ENCODE results near the gene LRRC46.

The LRRC46 gene

DNA sequence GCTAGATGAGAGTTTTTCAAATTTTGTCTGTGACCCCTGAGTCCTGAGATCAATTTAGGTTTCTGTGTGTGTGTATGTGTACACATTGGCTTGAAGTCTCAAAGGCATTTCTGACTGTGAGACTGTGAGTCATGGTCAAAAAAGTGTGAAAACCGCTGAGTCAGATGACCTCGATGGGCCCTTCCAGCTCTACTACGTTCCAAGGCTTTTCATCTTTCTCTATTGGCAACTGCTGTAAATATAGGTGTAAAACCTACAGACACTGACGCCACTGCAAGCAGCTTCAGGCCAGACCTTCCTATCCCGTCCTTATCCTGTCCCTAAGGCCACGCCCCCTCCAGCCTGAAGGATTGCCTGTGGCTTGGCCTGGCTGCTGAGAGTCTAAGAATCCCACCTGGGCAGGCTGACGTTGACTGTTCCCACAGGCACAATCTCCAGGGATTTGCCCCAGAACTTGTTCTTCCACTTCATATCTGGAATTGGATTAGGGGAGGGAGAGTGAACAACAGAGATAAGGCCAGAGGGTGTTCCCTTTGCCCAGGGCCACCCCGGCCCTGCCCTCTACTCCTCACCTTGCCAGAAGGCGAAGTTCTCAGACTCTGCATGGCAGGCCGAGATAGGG, 21.2 kb upstream of the LRRC46 start:
- DNase-seq: no peak

DNA sequence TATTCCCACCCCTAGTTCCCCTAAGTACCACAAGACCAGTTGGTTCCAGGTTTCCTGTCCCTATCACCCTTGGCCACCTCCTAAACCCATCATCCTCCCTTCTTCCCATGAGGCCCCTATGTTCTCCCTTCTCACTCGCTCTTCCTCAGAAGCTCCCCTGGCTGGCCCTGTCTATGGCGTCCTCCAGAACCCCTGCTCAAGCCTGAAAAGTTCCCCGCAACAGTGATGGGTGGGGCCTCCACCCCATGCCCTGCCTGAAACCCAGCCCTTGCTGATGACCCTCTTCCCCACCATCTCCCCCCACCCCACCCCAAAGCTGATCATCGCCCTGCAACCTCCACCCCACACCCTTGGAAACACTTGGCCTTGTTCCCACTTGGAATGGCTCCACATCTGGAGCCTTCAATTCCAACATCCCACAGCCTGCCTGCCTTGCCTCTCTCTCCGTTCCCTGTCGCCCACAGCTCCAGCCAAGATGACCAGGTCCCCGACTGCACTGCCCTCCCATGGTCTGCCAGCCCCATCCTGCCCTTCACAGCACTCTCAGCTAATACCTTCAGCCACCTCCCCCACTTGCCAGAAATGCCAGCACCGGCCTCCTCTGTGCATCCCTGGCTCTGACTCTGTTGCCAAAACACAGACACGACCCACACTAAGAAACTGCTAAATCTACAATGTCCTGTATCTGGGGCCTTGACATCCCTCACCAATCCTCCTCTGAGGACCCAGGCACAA, 20.4 kb upstream of the LRRC46 start:
- no peak for DNase-seq

DNA sequence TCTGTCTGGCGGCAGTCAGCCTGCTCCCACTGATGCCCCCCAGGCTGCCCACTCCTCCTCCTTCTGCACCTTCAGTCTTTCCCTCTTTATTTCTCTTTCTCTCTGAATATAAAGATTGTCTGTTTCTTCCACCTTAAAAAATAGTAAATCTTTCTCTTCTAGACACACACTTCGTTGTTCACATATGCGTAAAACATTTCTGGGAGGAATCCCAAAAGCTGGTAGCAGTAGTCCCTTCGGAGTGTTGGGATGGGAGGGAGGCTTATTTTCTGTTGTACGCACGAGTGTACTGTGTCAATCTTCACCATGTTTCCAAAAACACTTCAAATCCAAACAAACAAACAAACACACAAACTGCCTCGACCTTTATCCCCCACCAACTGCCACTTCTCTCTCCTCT, 19.8 kb upstream of the LRRC46 start:
- DNase-seq: no peak

DNA sequence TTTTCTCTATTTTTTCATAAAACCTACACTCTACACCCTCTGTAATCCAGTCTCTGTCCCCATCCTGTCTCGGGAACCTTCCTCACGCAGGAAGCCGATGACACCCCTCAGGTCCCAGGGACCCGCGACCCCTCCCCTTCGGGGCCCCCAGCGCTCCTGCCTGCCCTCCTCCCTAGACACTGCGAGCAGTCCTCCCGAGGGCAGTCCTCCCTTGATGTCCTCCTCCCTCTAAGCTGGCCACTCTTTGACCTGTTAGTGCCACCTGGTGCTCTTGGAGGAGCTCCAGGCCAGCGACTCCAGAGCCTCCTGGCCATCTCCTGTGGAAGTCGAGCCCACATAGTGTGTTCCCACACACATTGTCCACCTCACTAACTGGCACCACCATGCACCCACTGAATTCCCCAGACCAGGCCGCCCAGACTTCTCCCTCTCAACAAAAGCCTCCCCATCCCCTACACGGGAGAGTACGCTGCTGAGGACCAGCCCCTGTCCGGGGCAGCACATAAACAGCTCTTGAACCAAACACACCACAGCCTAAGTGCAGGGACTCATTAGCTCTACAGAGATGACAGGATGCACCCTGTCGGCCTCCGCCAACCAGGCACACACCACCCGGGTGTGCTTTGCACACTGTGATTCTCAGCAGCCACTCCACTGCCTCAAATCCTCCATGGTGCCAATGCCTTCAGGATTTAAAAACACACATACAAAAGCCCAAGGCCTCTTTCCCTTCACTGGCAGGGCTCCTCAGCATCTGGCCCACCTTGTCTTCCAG, 19.1 kb upstream of the LRRC46 start:
- DNase-seq: no peak

DNA sequence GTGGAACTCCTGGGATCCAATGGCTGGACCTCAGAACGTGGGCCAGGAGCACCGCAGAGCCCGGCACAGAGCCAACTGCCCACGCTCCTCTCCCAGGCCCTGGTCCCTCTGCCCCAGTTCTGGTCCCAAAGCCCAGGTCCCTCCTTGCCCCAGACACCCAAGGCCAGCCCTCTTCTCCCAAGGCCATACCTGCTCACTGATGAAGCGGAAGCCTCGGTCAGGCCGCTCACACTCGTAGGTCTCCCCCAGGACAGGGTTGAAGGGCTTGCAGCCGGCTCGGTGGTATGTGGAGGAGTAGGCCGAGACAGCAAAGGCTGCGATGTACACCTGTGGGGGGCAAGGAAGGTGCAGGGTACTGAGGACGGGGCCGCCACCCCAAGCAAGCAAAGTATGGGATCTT, 18.4 kb upstream of the LRRC46 start:
- DNase-seq: no peak

DNA sequence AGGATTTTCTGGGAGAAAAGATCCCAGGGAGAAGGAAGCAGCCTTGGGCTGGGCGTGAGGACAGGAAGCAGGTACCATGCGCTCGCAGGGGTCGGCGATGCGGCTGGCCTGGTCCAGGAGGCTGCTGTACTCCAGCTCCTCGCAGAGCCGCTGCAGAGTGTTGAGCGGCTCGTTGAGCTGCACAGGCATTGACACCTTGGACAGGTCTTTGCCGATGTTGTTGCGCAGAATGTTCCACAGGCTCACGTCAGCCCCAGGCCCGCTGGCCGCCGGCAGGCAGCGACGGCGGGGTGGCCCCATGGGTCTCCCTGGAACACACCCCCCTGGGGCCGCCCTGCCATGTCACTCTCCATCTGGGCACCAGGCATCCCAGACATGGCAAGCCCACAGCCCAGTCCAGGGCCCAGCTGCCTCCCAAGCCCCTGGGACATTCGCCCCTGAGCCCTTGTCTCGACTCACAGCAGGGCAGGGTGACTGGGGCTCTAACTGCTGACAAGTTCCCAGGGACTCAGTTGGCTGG, 17.9 kb upstream of the LRRC46 start:
- DNase-seq: no peak

DNA sequence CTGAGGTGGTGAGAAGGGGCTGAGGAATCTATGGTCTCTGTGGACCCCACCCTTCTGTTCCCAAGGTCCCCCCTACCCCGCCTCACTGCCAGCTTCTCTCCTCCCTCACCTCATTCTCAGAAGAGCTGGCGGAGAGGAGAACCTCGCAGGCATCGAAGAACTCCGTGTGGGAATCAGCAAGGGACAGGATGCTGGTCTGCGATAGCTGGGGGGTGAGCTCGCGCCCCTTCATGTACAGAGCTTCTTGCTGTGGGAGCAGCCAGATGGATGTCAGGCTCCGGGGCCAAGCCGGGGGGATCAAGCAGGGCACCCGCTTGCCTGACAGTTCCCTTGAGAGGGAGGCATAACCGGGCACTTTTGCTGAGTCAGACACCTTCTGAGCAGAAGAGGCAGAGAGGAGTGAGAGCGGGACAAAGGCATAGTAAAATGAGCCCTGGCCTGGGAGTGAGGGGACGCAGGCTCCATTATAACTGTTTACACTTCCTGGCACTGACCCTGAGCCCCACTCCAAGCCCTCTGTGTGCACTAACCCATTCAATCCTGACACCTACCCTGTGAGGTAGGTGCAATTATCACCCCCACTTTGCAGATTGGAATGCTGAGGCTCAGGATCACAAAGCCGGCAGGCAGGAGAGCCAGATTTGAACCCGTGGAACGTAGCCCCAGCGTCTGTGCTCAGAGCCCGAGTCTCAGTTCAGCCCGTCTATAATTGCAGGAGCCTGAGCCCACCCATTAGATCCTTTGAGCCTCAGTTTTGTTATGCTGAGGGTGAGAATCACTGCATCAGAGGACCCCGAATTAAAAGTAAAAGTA, 16.2 kb upstream of the LRRC46 start:
- DNase-seq: no peak

DNA sequence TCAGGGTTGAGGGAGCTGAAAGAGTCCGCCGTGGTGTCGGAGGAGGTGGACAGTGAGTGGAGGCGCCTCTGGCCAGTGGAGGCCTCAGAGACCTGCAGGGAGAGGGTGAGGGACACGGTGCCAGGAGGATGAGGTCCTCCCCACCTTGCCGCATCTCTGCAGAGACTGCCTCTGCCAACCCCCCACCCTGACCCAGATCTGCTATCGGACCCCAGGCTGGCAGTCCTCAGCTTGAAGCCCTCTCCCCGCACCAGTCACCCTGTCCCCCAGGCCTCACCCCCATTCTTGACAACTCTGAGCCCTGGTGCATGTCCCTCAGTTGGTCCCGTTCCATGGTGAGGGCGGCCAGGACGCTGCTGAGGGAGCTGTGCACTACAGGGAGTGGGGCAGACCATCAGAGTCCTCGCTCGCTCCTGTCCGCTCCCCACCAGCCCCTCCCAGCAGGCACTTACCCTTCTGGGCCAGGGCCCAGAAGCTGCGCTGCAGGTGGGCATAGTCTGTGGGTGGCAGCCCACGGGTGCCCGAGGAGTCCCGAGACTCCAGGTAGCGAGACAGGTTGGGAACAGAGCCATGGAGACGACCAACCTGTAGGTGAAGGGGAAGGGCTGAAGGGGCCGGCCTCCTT, 15.2 kb upstream of the LRRC46 start:
- DNase-seq: no peak

DNA sequence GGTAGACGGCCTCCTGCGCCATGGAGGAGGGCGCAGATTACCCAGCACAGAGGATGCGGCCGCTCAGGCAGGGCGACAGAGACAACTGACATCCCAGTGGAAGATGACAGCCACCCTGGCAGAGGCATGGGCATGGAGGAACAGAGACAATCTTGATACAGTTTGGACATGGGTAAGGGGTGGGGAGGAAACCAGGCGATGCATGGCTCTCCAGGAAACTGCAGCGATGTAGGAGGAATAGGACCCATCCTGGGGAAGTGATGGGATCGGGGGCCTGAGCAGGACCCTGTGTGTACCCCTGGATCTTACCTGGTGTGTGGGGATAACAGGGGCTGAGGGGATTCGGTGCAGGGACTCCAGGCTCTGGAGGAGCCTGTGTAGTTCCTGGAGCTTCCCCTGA, 14.5 kb upstream of the LRRC46 start:
- DNase-seq: no peak

DNA sequence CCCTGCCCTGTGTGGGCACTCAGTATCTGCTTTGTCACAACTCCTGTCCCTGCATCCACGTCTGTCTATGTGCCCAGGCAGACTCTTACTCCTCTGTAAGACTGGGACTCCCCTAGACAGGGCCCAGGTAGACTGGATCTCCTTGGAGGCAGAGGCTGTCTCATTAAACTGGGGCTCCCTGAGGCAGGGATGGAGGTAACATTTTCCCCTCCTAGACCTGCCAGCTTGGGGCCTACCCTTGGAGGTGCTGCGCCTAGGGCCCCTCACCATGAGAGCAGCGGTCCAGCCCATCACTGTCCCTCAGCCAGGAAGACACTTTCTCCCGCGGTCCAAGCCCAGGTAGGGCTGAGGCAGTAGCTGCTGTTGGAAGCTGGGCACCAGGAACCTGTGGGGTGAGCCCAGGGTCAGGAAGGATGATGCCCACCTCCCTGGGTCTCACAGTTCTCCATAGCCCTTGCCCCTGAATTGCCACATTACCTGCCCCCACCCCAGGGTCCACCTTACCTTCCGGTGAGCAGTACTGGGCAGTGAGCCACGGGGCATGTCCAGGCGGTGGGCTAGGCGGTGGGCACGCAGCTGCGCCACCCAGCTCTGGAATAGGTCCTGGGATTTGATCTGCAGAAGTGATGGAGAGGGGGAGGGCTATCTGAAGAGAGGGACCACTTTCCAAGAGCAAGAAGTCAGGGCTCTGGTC, 13.3 kb upstream of the LRRC46 start:
- DNase-seq: no peak

DNA sequence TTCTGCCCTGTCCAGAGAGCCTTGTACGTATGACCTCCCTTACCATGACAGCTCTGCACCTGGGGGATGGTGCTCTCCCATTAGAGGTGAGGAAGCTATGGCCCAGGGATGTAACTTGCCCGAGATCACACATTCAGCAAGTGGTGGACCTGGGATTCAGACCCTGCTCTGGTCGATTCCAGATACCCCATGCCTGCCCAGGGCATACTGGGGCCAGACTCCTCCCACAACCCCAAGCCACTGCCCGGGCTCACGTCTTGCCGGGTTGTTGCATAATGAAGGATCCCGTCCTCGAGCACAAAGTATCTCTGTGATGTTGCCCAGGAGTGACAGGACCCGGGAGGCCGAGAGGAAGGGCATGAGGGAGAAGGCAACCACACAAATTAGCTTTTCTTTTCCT, 12.0 kb upstream of the LRRC46 start:
- DNase-seq: no peak

DNA sequence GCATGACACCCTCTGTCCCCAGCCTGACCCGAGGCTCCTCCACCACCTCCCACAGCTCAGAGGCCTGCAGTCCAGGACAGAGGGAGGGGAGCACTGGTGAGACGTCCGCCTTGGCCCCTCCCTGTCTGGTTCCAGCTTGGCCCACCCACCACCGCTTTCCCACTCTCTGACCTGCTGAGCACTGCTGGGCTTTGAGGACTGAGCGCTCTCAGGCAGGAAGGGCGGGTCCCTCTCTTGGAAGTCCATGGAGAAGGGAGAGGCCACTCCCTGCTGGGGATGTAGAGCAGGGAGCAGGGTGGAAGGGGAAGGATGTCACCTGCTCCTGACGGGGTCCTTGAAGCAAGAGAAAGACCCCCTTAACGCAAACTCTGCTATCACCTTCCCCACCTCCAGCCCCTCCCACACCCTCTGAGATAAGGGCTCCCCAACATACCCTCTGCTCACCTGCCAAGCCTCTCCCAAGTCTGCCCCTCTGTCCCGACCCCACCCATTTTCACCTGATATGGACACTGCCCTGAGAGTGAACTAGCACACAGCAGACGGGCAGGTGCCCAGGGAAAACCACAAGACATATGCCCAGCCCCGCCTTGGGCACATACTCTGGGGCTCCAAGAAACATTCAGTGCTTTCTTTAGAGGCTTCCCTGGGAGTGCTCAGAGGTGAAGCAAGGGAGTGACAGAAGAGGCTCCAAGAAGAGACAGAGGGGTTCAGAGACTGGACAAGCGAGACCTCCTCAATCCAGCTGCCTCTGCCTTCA, 11.3 kb upstream of the LRRC46 start:
- no peak for DNase-seq

DNA sequence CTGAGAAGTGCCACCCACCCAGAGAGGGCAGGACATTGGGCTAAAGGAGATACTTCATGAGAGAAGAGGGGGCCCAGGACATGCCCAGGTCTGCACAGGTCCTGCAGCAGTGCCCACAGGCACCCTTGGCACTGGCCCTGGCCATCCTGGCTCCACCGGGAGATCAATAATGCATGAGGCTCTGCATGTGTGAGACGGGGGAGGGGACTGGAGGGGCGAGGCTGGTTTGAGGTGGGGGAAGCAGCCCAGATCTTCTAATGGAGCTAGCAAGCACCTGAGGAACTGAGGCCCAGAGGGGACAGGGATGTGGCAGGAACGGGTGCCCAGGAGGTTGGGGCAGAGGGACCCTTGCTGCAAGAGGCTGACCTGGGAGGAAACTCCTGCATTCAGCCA, 10.4 kb upstream of the LRRC46 start:
- no peak for DNase-seq

DNA sequence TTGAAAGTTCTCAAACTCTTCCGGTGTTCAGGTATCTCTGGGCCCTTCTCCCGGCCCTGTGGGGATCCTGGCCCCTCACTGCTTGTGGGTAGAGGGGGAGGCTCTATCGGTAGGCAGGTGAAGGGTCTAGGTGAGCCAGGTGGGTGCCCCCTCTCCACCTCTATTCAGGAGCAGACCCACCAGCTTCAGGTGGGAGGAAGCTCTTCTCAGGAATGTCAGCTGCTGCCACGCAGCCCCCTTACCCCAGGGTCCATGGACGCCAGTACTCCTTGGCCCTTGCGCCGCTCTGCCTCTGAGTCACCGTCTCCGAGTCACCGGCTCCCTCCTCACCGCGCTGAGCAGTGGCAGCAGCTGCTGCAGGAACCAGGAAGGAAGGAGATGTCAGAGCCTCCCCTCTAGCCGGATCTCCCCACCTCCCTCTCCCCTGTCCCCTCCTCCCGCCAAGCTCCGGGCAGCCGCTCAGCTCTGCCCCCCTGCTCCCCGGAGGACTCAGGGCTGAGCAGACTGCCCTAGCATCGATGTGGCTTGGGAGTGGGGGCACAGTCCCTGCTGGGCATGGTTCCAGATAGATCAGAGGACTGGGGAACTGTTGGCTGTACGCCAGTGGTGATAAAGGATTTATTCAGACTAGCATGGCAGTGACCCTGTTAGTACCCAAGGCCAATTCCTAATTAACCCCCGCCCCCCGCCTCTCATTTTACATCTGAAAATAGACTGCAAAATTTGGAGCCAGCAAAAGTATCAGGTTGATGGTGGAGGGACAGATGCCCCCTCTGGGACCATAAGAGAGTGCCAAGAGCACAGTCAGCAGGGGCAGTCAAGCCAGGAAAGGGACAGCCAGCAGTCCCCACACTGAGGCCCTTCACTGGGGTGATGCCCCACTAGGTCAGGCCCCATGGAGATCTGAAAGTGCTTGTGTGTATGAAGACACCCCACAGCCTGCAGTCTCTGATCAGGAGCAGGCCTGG, 9.8 kb upstream of the LRRC46 start, which contains the start of gene OSBPL7:
Gene OSBPL7 (minus strand): TSS at position 371 of the 968 bp plus-strand sequence. CDS start 1,516 bp downstream, outside the sequence.
- peak; percentile 80 for DNase-seq

DNA sequence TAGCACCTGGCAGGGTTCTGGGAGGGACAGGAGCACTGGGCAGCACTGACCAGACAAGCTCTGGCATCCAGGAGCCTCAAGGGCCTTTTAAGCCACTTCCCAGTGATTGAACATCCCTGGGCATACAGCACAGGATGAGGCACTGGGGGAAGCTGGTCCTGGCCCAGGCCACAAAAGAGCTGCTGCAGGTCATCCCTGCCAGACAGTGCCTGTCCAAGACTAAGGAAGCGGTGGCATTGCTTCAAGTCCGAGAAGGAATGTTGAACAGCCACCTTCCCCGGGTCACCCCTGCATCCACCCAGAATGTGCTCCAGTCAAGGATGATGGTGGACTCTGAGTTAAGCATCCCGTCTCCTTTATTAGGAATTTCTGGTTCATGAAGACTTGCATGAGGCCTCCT, 8.7 kb upstream of the LRRC46 start:
- no peak for DNase-seq

DNA sequence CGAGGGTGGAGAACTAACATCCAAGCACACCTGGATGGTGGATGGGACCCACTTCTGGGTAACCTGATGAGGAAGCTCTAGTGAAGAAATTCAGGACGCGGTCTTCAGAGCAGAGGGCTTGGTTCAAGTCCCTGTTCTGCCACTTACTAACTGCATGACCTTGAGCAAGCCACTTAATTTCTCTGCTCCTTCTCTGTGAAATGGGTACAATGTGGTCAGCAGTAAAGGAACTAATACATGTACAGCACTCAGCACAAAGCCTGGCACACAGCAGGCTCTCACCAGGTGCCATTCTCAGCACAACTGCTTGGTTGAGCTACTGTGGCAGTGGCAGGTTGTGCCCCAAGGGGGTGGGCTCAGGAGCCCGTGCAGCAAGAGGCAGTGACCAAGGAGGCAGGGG, 8.0 kb upstream of the LRRC46 start:
- no peak for DNase-seq

DNA sequence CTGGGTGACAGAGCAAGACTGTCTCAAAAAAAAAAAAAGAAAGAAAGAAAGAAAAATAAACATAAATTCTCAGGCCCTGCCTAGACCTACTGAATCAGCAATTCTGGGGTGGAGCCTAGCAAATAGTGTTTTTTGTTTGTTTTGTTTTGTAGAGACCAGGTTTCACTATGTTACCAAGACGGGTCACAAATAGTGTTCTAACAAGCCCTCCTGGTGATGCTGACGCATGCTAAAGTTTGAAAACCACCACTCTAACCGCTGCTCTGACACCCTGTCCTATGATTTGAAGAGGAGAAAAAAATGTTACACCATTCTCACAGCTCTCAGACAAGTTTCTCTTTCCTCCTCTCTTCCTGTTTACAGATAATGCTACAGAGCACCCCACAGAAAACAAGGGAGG, 1.6 kb upstream of the LRRC46 start:
- DNase-seq: no peak

DNA sequence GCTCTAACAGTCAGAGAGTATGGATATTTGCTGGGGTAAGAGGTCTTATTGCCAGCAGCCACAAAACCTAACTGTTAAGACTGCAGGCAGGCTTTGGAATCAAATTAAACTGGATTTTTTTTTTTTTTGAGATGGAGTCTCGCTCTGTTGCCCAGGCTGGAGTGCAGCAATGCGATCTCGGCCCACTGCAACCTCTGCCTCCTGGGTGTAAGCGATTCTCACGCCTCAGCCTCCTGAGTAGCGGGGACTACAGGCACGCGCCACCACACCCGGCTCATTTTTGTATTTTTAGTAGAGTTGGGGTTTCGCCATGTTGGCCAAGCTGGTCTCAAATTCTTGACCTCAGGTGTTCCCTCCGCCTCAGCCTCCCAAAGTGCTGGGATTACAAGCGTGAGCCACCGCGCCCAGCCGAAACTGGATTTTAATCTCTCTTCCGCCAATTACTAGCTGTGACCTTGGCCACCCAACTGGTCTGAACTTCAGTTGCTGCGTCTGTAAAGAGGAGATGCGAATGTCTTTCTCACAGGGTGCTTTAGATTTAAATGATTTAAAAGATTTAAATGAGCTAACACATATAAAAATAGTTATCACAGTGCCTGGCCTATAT, 971 bp upstream of the LRRC46 start:
- DNase-seq: no peak

DNA sequence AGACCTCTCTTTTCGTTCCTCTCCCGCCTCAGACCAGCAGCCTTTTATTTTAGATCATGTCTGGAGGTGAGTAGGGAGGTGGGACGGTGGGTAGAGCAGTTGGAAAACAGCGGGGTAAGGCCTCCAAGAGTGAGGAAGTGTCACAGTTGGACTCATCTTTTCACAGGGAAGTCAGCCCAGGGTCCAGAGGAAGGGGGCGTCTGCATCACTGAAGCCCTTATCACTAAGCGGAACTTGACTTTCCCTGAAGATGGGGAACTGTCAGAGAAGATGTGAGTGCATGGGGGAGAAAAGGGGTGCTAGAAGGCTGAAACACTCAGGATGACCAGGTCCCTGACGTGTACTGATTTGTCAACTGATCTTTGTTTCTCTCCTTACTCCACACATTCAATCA, 461 bp downstream of the LRRC46 start:
- no peak for DNase-seq

All from GDM1 (cell line).